NCI-H82 (cell line): ENCODE measurements around the gene SUCNR1.
"Not testable (repeated sequence)": the region's sequence is repeated elsewhere in the genome, so short reads cannot be mapped to it uniquely, and the experiment has no call there.

Source experiments
- DNase-seq: peaks from one replicate; lab custom pipeline; 2025; lab: John Stamatoyannopoulos, UW

SUCNR1 gene

DNA sequence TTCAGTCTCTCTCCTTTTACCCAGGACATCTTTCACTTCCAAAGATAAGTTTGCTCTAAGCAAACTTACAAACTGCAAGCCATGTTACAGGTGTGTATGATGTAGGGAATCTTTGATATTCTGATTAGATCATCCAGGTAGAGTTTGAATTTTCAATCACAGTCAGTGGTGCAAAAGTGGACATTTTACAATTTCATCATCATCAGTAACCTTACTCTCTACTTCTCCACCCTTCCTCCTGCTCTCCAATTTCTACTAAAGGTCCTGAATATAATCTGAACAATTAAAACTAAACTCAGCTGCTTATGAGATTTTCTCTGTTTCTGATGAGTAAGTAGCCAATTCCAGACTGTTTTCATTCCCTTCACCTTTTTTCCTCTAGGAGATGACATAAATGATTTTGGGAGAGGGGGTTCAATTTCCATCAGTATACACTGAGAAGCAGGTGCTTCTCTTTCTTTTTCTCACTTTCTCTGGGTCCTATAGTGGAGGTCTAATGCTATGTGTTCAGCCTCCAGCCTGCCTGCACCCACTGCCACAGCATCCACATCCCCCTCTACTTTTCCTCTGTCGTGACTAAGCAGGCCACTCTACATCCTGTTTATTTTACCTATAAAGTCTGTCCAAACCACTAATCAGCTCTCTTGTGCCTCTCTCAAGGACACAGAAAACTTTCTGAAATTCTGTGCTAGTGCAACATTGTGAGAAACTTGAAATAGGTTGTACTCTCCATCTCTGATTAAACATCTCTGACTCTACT, 27.6 kb downstream of the SUCNR1 start:
- no peak for DNase-seq

DNA sequence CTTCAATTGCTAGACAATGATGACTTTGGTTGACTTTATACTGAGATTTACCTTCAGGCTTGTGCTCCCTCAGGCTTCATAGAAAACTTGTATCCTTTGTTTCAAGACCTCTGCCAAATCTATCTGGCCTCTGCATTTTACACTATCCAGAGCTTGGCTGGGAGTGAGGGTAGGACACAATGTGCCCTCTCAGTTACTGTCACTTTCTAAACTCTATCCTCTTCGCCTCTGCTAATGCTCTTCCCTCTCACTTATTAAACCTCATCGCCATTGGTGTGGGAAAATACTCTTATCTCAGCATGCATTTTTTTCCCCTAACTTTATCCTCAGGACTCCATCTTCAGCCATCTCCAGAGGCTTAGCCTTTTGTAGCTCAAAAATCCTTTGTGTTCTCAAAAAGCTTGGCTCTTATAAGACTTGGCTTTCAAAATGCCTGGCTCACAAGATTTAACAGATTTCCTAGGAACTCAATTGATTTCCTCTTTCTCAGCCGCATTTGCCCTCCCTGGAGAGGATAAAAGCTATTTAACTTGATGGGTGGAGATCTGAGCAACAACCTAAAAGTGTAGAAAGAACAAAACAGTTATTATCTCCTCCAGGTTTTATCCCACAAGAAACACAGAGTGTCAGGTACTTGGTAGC, 28.3 kb downstream of the SUCNR1 start:
- DNase-seq, result no peak

DNA sequence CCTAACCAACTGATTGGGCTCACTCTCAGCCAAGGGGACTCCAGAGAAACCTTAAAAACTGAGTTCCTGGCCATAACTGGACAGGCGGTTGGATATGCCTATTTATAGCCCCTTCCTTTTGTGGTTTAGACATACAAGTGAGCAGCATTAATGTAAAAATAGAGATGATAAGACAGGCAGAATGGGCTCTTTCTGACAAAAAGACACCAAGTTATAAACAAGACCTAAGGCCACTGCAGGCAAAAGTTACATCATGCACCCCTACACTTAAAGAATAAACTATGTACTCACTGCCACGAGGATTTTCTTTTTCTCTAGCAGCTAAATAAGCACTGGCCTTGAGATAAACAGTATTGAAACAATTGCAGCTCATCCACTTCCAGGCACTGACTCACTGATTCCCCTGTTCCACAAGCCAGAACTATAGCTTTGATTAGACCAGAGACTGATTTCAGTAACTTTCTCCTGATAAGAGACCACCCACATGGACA, 30.1 kb downstream of the SUCNR1 start:
- DNase-seq, result no peak

DNA sequence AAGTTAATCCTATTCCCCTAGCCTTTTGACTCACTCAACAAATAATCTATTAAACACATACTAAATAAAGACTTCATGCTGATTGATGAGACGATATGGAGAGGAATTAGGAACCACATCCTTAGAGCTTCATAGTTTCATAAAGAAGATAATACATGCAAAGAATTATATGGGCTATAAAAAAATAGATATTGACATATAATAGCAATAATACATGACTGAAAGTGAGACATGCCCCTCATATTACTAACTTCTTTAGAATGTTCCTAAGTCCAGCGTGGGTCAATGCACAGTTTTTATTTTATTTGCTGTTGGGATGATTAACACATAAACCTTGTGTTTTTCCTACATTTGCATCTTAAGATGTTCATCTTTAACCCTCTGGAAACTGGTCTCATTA, 32.2 kb downstream of the SUCNR1 start:
- DNase-seq, result no peak

DNA sequence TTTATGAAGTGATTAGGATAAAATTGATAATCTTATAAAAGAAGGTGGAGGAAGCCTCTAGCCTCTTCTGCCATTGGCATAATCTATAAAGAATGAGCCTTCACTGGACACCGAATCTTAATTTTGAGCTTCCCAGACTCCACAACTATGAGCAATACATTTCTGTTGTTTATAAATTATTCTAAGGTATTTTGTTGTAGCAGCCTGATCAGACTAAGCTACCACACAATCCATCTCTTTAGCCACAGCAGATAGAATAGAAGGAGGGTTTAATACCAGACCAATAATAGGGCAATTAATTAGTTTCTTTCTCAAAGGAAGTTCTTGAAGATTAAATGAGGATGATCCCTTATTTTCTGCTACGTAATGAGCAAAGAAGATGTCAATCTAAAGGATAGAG, 33.3 kb downstream of the SUCNR1 start:
- DNase-seq, result no peak

DNA sequence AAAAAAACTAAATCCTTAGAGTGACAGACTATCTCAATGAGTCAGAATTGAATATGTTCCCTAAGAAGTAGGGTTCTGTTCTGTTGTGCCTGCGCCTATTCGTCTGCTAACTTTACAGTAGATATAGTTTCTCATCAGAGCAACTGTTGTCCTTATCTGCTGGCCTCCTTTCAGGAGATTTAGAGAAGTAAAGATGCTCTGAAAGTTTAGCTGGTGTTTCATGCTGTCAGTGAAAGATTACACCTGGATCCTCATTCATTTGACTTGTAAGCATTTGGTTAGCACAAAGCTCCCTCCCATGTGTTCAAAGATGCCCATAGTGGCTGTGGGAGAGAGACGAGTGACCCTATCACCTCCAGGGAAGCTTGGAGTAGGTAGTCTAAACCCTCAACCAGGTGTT, 35.0 kb downstream of the SUCNR1 start:
- DNase-seq, result no peak

DNA sequence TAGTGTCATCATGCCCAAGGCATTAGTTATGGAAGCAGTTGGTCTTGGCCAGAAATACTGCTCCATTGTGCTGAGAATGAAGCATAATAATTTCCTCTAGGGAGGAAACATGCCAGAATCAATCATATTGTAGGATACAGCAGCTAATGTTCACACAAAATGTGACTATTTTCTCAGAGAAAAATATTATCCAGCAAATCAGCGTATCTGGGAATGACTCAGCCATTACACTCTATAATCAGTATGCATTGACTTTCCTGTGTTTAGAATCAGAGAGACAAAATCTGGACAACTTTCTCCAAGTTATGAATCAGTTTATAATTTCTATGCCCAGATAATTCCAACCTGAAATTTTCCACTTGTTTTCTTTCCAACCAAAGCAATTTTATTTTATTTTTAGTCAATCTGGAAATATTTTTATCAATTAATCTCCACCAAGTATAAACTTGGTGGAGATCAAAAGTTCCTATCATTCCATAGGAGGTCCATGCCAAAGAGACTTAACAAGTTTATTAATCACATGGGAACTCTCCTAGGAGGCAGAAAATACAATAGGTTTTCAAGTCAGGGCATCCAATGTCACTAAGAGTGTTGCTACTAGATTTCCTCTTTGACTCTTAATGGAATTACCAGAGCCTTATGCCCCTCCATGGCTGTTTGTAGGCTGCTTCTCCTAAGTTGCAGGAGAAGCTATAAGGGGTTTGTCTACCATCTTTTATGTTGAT, 36.4 kb downstream of the SUCNR1 start:
- DNase-seq, result no peak

DNA sequence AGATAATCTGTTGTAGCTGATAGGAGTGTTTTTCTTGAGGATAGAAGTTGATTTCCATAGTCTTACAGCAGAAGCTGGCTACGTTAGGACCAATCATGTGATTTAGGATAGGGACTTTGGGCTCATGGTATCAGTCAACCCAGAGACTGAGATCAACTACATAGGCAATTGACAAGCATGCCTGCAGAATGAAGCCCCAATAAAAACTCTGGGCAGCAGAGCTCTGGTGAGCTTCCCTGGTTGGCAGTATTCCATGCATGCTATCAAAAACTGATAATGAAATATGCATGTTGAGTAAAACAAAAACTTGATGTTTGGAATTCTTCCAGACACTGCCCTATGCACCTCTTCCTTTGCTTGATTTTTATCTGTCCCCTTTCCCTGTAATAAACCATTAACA, 38.0 kb downstream of the SUCNR1 start:
- DNase-seq, result no peak

DNA sequence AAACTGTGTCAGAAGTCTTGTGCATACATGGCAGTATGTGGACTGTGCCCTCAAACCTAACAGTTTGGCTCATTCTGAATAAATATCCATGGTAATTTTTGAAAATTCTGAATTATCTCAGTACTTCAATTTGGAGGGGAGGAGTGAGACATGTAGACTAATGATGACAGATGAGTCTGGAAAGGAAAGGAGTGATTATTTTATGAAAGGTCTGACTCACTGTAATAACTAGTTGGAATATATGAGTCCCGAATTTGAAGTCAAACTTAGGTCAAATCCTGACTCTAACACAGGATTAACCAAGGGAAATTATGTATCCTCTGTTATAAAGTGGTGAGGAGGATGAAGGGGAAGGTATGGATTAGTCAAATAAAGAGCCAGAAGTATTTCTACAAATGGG, 38.6 kb downstream of the SUCNR1 start:
- no peak for DNase-seq

DNA sequence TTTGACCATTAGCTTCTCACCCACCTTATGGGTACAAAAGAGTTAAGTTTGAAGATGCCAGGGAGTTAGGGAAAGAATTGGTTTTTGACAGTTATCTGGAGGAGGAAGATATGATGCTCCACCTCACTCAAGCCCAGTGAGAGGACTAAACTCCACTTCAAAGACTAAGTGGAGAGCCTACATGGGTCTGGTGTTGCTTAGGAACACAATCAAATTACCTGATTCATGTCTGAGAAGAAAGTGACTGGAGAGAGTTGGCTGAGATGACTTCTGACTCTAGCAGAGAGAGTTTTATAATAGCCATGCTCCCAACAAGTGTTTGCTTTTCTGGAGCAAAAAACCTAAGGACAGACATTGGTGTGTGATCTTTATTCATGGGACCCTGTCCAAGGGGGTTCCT, 43.3 kb downstream of the SUCNR1 start:
- no peak for DNase-seq

DNA sequence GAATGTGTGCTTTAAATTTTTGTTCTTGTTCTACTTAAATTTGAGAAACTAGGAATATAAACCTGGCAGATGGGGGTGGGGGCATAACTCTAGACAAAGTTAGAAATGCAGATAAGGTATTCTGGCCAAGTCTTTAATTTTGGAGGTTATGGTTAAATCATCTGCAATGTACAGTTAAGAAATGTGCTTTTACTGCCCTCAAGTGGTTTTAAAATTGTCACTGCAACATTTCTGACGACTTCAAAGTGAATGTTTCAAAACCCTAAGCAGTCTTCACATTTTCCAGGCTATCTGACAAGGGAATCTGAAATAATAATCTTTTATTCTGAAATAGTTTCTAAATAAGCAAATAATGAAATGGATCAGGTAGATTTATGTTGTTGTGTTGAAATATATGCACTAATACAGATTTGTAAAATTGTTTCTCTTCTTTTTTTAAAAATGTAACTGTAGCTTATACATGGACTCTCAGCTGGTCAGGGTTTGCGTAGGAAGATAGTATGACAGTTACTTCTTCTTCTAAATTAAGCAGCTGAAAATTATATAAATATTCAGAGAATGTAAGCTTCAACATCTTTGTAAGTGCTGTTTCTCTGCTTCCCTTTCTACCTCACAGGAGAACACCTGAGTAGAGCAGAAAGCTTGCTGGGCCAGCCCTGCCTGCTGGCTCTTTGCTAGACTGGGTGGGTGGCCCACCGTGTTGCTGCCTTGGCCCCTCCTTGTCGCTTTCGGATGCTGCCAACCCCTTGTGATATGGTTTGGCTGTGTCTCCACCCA, 45.0 kb downstream of the SUCNR1 start:
- DNase-seq, result peak; percentile 68

DNA sequence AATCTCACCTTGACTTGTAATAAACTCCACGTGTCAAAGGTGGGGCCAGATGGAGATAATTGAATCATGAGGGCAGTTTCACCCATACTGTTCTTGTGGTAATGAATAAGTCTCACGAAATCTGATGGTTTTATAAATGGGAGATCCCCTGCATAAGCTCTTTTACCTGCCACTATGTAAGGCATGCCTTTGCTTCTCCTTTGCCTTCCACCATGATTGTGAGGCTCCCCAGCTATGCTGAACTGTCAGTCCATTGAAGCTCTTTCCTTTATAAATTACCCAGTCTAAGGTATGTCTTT, 45.5 kb downstream of the SUCNR1 start:
- no peak for DNase-seq

DNA sequence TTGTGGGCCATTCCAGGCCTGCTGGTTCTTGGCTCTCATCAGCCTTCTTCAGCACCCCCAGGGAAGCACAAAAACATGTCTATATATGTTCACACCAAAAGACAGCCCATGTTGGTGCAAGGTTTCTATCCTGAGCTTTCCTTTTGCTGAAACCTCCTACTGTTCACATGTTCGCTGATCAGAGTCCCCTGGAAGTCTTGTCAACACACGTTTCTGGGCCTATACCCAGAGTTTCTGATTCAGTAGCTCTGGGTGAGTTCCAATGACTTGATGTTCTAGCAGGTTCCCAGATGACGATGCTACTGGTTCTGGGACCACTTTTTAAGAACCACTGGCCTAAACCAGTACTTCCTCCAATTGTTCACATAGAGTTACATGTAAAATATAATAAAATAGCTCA, 46.0 kb downstream of the SUCNR1 start:
- DNase-seq, result no peak

DNA sequence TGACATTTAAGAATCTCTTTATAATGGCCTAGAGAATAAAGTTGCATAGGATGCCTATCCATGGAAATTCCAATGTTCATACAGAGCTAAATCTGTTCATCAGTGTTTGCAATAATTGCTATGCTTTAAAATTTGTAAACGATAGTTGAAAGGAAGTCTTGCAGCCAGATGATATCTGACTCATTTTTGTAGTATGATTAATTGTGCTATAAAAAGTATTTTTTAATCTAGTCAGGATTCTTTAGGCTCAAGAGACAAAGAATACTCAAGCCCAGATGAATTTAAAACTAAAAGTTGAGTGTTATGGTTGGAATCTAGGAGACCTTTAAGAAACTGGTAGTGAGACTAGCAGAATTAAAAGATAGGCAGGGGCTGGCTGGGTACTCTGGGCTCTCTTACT, 50.5 kb downstream of the SUCNR1 start:
- no peak for DNase-seq

DNA sequence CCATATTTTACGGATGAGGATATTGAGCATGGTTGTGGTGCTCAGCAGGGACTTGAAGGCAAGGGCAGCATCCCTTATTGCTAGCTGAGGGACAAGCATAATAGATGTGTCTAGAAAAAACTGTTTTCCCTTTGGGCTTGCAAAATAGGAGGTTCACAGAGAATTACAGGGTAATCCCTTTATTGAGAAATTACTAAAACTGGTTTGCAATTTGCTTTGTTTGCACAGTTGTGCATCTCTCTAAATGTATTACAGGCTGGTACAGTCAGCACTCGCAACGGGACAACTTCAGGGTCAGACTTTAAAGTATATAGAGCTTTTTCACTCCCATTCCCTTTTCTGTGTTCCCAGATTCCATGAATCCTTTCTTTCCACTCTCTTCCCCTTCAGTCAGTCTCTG, 51.3 kb downstream of the SUCNR1 start:
- no peak for DNase-seq

DNA sequence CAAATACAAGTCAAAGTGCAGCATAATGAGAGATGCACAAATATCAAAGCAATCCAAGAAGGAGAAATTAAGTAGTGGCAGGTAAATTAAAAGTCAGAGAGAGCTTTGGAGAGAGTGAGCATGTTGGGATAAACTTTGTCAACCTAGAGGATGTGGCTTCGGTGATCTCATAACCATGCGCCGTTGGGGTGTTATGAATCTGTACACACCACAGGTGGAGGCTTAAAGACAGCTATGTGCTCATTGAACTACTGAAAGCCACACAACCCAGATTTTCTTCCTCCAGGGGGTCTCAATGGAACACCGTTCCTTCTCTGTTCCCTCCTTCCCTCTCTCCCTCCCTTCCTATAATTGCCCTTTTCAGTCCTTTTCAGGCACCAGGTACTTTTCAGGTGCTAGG, 52.0 kb downstream of the SUCNR1 start:
- DNase-seq, result no peak

DNA sequence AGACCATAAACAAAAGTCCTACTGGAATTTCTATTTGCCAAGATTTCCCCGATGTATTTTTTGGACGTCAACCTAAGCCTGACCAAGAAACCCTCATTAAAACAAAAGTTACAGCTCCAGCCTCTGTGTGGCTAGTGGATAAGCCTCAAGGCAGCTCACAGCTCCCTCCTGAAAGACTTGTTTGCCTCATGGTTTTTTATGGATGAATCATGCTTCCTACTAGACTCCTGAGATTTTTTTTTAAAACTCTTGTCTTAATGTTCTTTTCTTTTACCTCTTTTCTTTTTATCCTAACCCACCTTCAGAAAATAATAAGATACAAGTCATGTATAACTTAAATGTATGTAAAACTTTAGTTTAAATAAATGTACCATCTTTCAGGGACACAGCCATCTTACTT, 52.4 kb downstream of the SUCNR1 start:
- DNase-seq, result no peak

DNA sequence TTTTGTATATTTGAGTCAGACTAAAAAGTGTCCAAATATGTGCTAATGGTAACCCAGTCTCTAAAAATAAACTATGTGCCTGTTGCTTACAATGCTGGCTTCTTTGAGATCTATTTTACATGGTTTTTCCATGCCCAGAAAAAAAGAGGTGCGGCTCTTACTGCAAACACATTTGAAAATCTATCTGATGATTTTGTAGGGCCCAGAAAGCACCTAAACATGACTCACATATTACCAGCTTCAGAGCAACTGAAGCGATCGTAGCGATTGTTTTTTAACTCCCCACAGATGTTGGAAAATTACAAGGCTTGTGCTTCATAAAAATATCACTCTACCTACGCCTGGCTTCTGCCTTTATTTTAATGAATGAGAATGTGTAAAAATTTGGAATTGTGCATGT, 53.5 kb downstream of the SUCNR1 start:
- no peak for DNase-seq

DNA sequence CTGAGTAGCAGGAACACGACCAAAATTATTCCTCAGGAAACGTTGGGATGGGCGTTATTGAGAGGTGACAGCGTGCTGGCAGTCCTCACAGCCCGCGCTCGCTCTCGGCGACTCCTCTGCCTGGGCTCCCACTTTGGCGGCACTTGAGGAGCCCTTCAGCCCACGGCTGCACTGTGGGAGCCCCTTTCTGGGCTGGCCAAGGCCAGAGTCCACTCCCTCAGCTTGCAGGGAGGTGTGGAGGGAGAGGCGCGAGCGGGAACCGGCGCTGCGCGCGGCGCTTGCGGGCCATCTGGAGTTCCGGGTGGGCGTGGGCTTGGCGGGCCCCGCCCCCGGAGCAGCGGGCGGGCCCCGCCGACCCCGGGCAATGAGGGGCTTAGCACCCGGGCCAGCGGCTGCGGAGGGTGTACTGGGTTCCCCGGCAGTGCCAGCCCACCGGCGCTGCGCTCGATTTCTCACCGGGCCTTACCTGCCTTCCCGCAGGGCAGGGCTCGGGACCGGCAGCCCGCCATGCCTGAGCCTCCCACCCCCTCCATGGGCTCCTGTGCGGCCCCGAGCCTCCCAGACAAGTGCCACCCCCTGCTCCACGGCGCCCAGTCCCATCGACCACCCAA, 54.6 kb downstream of the SUCNR1 start:
- not testable (repeated sequence) for DNase-seq

DNA sequence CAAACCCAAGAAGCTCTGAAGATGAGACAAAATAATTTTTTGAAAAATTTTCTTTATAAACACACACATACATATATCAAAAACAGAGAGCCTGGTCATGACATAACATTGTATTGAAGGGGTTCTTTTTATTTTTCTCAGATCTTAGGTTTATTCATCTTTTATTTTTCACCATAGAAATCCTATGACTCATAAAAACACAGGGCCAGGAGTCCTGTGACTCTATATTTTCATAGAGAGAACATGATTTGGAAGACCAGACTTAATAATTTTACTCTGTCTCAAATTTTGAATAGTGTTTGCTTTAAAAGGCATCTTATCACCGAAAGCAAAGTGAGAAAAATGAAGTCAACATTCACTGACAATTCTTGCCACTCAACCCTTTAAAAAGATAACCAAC, 57.7 kb downstream of the SUCNR1 start:
- no peak for DNase-seq

DNA sequence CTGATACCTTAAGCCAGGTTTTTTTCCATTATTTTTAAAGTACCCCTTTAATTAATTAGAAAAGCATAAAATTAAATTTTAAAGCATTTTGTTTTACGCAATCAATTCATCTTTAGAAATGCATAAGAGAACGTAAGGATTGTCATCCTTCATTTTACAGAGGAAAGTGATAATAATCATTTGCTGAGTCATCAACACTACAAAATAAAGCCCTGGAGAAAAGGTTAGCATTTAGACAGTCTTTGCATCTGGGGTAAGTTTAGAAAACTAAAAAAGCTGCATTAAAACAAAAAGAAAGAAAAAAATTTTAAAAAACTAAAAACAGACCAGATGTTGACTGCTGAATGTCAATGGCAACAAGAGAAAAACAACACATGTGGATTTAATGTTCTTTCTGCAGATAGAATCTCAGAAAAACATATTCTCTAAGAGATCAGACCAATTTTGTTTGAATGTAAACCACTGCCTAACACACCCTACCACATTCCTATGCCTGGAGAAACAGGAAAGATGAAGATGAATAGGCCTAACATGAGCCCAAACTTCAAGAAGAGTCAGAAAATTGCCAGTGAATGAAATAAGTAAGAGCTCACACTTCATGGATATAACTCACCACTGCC, 59.9 kb downstream of the SUCNR1 start:
- no peak for DNase-seq
